GM20000 (cell line): ENCODE data around the gene XPO1.

Experiments
- DNase-seq: peaks from one replicate; pipeline ENCODE4 v3.0.0; 2012; ENCODE audit warnings: low spot score
- TF ChIP-seq, protein P1 (sequence below): IDR thresholded peaks from 2 replicates; pipeline ENCODE4 v1.5.1; 2012; ENCODE audit warnings: mild to moderate bottlenecking, control low read depth; ENCODE audit errors: extremely low read depth, missing control alignments

The XPO1 gene

DNA sequence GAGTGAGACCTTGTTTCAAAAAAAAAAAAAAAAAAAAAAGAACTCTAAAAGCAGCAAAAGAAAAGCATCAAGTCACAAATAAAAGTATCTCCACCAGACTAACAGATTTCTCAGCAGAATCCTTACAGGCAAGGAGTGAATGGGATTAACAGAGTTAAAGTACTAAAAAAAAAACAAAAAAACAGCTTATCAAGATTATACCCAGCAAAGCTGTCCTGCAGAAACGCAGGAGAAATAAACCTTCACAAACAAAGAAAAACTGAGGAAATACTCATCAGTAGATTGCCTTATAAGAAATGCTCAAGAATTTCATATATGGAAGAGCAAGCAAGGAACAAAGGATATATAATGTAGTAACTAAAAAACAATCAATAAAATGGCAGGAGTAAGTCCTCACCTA is 102.9 kb downstream of the XPO1 start:
- TF ChIP-seq, protein P1, sequence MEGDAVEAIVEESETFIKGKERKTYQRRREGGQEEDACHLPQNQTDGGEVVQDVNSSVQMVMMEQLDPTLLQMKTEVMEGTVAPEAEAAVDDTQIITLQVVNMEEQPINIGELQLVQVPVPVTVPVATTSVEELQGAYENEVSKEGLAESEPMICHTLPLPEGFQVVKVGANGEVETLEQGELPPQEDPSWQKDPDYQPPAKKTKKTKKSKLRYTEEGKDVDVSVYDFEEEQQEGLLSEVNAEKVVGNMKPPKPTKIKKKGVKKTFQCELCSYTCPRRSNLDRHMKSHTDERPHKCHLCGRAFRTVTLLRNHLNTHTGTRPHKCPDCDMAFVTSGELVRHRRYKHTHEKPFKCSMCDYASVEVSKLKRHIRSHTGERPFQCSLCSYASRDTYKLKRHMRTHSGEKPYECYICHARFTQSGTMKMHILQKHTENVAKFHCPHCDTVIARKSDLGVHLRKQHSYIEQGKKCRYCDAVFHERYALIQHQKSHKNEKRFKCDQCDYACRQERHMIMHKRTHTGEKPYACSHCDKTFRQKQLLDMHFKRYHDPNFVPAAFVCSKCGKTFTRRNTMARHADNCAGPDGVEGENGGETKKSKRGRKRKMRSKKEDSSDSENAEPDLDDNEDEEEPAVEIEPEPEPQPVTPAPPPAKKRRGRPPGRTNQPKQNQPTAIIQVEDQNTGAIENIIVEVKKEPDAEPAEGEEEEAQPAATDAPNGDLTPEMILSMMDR = no peak
- no peak for DNase-seq

DNA sequence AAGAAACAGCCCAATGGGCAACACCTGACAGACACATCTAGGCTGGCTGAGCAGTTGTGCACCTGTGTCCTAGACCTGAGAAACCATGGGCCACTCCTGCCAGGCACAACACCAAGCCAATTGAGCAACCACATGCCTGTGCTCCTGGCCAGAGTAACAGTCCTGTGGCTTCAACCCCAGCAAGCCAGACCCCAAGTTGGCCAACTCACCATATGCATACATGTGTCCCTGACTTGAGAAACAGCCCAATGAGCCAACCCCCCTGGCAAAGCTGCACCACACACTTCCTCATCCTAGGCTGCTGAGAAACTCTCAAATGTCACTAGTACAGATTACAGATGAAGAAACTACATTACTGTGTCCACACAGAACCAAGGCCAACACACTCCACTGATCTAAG is 103.8 kb downstream of the XPO1 start:
- TF ChIP-seq, protein P1 = no peak
- DNase-seq = no peak

DNA sequence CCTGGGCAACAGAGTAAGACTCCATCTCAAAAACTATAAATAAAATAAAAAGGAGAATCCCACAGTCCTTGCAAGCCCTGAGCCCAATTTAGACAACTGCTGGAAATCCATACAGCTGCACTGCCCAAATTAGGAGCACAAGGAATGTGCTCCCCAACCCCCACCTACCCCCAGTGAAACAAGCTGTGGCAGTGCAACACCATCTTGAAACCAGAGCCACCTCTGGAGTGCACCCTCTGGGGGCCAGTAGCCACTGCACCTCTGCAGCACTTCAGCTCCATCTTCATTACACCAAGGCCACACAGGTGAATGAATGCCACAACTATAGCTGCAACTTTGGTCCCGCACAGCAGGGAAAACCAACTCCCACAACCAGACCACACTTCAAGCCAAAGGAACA is 104.5 kb downstream of the XPO1 start:
- TF ChIP-seq, protein P1 = no peak

DNA sequence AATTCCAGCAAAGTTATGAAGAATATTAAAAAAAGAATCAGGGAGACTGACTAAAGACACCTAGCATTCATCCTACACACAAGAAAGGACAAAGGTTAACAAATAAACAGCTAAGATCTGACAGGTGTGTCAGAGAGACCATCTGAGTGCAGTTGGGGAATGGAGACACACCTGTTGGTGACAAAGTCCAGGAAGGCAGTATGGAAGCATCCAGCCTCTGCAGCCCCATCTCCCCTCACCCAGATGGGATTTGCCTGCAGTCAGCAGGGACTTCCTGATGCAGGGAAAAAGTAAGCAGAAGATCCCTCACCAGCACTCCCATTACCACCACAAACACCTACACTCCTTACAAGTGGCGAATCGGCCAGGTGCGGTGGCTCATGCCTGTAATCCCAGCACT is 105.2 kb downstream of the XPO1 start:
- no peak for DNase-seq
- TF ChIP-seq, protein P1 = no peak

More for the DNA sequence above, 104.5 kb downstream of the XPO1 start:
- no peak for DNase-seq

DNA sequence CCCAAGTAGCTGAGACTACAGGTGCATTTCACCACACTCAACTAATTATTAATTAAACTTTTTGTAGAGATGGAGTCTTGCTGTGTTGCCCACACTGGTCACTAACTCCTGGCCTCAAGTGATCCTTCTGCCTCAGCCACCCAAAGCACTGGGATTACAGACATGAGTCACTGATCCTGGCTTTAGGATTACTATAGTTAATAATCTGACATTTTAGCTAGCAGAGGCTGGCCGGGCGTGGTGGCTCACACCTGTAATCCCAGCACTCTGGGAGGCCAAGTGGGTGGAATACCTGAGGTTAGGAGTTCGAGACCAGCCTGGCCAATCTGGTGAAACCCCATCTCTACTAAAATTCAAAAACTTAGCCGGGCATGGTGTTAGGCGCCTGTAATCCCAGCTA is 106.8 kb downstream of the XPO1 start:
- DNase-seq = no peak
- TF ChIP-seq, protein P1 = no peak
